IMR-90 (cell line): ENCODE results near the gene PTPRG. TPM values are rescaled to one million over a fixed set of nuclear protein-coding genes. Genes with fewer than 3 reads are reported as not detected.

ENCODE experiments used
- ATAC-seq: fragments of 200-7000 bp; cut with Tn5 transposase; 2 replicates; pipeline ENCODE4 v1.9.1; 2020; ENCODE audit warnings: low read depth, mild to moderate bottlenecking, moderate library complexity
- BruUV-seq: library from RNA; stranded (reverse); fragments of 400-500 nt; replicated peaks from 2 replicates; lab custom pipeline; 2021; lab: Mats Ljungman, UMichigan
- CTCF ChIA-PET: fragments of 300-600 bp; formaldehyde crosslinking; extraction: SDS; loops from one replicate; lab custom pipeline; 2021; ENCODE audit warnings: antibody characterized with exemption; lab: Yijun Ruan, JAX
- POLR2A ChIA-PET: fragments of 300-600 bp; sonication (Branson Sonifier 250); formaldehyde crosslinking; loops from one replicate; lab custom pipeline; 2022; ENCODE audit warnings: antibody characterized with exemption; ENCODE audit not compliant: unreplicated experiment; lab: Charles Lee
- DNase-seq: peaks from one replicate; pipeline ENCODE4 v3.0.0; 2013
- H2AFZ ChIP-seq: replicated peaks from 2 replicates; pipeline ENCODE3; 2013; ENCODE audit warnings: low read length, mild to moderate bottlenecking; ENCODE audit not compliant: poor library complexity
- H2AK5ac ChIP-seq: 2 replicates; pipeline ENCODE4 v1.6.1; 2013; ENCODE audit warnings: low read depth, low read length, inconsistent platforms
- H2AK9ac ChIP-seq: replicated peaks from 2 replicates; pipeline ENCODE3; 2013; ENCODE audit warnings: mild to moderate bottlenecking, low read depth, low read length, moderate library complexity; ENCODE audit not compliant: poor library complexity
- H2BK120ac ChIP-seq: 2 replicates; pipeline ENCODE4 v1.6.1; 2013; ENCODE audit warnings: low read depth, low read length, inconsistent platforms
- H2BK15ac ChIP-seq: 3 replicates; pipeline ENCODE4 v1.6.1; 2013; ENCODE audit warnings: low read depth, low read length, inconsistent platforms
- H2BK20ac ChIP-seq: 2 replicates; pipeline ENCODE4 v1.6.1; 2013; ENCODE audit warnings: low read depth, mild to moderate bottlenecking, inconsistent platforms, low read length, moderate library complexity
- H2BK5ac ChIP-seq: 2 replicates; pipeline ENCODE4 v1.6.1; 2013; ENCODE audit warnings: mild to moderate bottlenecking, low read depth, low read length, inconsistent platforms; ENCODE audit not compliant: poor library complexity, severe bottlenecking
- H3K14ac ChIP-seq: replicated peaks from 2 replicates; pipeline ENCODE4 v1.6.1; 2013; ENCODE audit warnings: low read depth, low read length, inconsistent platforms
- H3K18ac ChIP-seq: 2 replicates; pipeline ENCODE4 v1.6.1; 2013; ENCODE audit warnings: low read depth, low read length, control low read depth
- H3K23ac ChIP-seq: 2 replicates; pipeline ENCODE4 v1.6.1; 2013; ENCODE audit warnings: low read depth, low read length, inconsistent platforms
- H3K27ac ChIP-seq: 2 replicates; pipeline ENCODE4 v1.5.1; 2013; ENCODE audit warnings: mild to moderate bottlenecking, control low read depth, low read length; ENCODE audit not compliant: insufficient read depth
- H3K27me3 ChIP-seq: 2 replicates; pipeline ENCODE4 v1.6.1; 2013; ENCODE audit warnings: low read length; ENCODE audit not compliant: control insufficient read depth, insufficient read depth
- H3K36me3 ChIP-seq: 2 replicates; pipeline ENCODE4 v1.6.1; 2013; ENCODE audit warnings: low read length, mixed read lengths; ENCODE audit not compliant: control insufficient read depth, insufficient read depth
- H3K4ac ChIP-seq: 2 replicates; pipeline ENCODE4 v1.6.1; 2013; ENCODE audit warnings: low read depth, low read length, inconsistent platforms
- H3K4me1 ChIP-seq: 2 replicates; pipeline ENCODE4 v1.6.1; 2013; ENCODE audit warnings: low read length, mixed read lengths; ENCODE audit not compliant: control insufficient read depth, insufficient read depth
- H3K4me2 ChIP-seq: 2 replicates; pipeline ENCODE4 v1.6.1; 2013; ENCODE audit warnings: low read depth, mild to moderate bottlenecking, control low read depth, low read length, moderate library complexity
- H3K4me3 ChIP-seq: 2 replicates; pipeline ENCODE4 v1.5.1; 2013; ENCODE audit warnings: low read depth, mild to moderate bottlenecking, control low read depth, low read length, moderate library complexity; ENCODE audit not compliant: insufficient read depth
- H3K56ac ChIP-seq: 2 replicates; pipeline ENCODE4 v1.6.1; 2013; ENCODE audit warnings: low read length, inconsistent platforms; ENCODE audit not compliant: insufficient read depth; ENCODE audit errors: extremely low read depth
- H3K79me1 ChIP-seq, 2 experiments: 2 replicates each; pipeline ENCODE4 v1.6.1; 2013; ENCODE audit warnings: low read length in 2 of 2, inconsistent platforms in 1 of 2, low read depth in 1 of 2
- H3K9ac ChIP-seq: 2 replicates; pipeline ENCODE4 v1.6.1; 2013; ENCODE audit warnings: low read depth, low read length, control low read depth
- H3K9me1 ChIP-seq: 2 replicates; pipeline ENCODE4 v1.6.1; 2013; ENCODE audit warnings: low read length, inconsistent platforms; ENCODE audit not compliant: insufficient read depth
- H3K9me3 ChIP-seq: 2 replicates; pipeline ENCODE4 v1.6.1; 2013; ENCODE audit warnings: low read length; ENCODE audit not compliant: control insufficient read depth, insufficient read depth
- H4K20me1 ChIP-seq: 2 replicates; pipeline ENCODE4 v1.6.1; 2013; ENCODE audit warnings: low read length, inconsistent platforms; ENCODE audit not compliant: insufficient read depth
- H4K5ac ChIP-seq: 2 replicates; pipeline ENCODE4 v1.6.1; 2013; ENCODE audit warnings: mild to moderate bottlenecking, low read depth, low read length, control low read depth
- H4K8ac ChIP-seq, 2 experiments: 2 replicates each; pipeline ENCODE4 v1.6.1; 2013; ENCODE audit warnings: low read depth in 2 of 2, low read length in 2 of 2, control low read depth in 1 of 2, inconsistent platforms in 1 of 2
- H4K91ac ChIP-seq: 2 replicates; pipeline ENCODE4 v1.6.1; 2013; ENCODE audit warnings: low read depth, low read length, inconsistent platforms; ENCODE audit not compliant: insufficient read depth
- CHD1 ChIP-seq: IDR thresholded peaks from 2 replicates; pipeline ENCODE4 v1.6.1; 2012; ENCODE audit warnings: low read depth, low read length, improper control_type of control experiment
- ELK1 ChIP-seq: fragments of 150-350 bp; IDR thresholded peaks from 2 replicates; pipeline ENCODE4 v1.6.1; 2016; ENCODE audit warnings: low read depth, mild to moderate bottlenecking, low read length, moderate library complexity, borderline replicate concordance
- FOS ChIP-seq: fragments of 150-350 bp; IDR thresholded peaks from 2 replicates; pipeline ENCODE4 v1.6.1; 2016; ENCODE audit warnings: low read depth, low read length
- MAFK ChIP-seq: IDR thresholded peaks from 2 replicates; pipeline ENCODE4 v1.6.1; 2012; ENCODE audit warnings: low read depth, low read length, improper control_type of control experiment
- MXI1 ChIP-seq: IDR thresholded peaks from 2 replicates; pipeline ENCODE4 v1.6.1; 2012; ENCODE audit warnings: low read depth, mild to moderate bottlenecking, low read length, moderate library complexity, borderline replicate concordance
- NFE2L2 ChIP-seq: fragments of 150-350 bp; IDR thresholded peaks from 2 replicates; pipeline ENCODE4 v1.6.1; 2016; ENCODE audit warnings: low read depth, mild to moderate bottlenecking, low read length
- WGBS, 2 experiments: methylation state at CpG; one replicate each; pipeline versions ENCODE4 v1.1.5 to v1.1.7; 2013; ENCODE audit warnings: missing lambda C conversion rate in 2 of 2; ENCODE audit not compliant: insufficient read length in 1 of 2; ENCODE audit errors: extremely low coverage in 2 of 2; 5-methylcytosine and 5-hydroxymethylcytosine counted together
- dilution Hi-C: fragments of 300-500 bp; cut with HindIII; formaldehyde crosslinking; loops from one replicate; pipeline ENCODE4 v1.14.3; 2018; ENCODE audit warnings: low sequenced_read_pairs; ENCODE audit not compliant: unreplicated experiment
- in situ Hi-C: fragments of 300-500 bp; cut with MboI; formaldehyde crosslinking; loops from 3 replicates; pipeline ENCODE4 v1.14.3; 2019; ENCODE audit warnings: low sequenced_read_pairs, inconsistent platforms, mixed read lengths
- intact Hi-C: fragments of 100-400 bp; cut with micrococcal nuclease; formaldehyde crosslinking; loops from 2 replicates; pipeline ENCODE4 v1.10.0; 2022
- polyA plus RNA-seq, 3 experiments: library from polyadenylated mRNA; depleted of rRNA; stranded (reverse); fragments of >200 nt; gene quantifications; 2 replicates each; pipeline ENCODE4 v1.2.3, GENCODE V29; 2012; ENCODE audit warnings: low replicate concordance in 1 of 3
- total RNA-seq: library from RNA; depleted of rRNA; stranded (reverse); fragments of >200 nt; gene quantifications from 2 replicates; pipeline ENCODE4 v1.2.3, GENCODE V29; 2012
- TF ChIP-seq, protein P1 (sequence below): conservative IDR thresholded peaks from 2 replicates; pipeline ENCODE4 v1.5.1; 2012; ENCODE audit warnings: mild to moderate bottlenecking, low read depth, low read length, improper control_type of control experiment

PTPRG gene
- total and polyA plus RNA-seq, 2 of the 4 experiments (the other 2 are of a cell fraction) = 7.7 to 31.0 TPM

- intact Hi-C loops = no loop called here
- 100% methylated on average over 4 of the region's 8 CpGs; no CpG with 5 or more reads in 1 of the 2 experiments for WGBS, 2 experiments
- H3K4me2 ChIP-seq = no peak overlapping the region
Measured at GRCh38 chr3:61964566-61964965, 403.2 kb downstream of the PTPRG start.

More at GRCh38 chr3:61964566-61964965, 403.2 kb downstream of the PTPRG start:
- dilution Hi-C loops (no loop called here), in situ Hi-C loops (no loop called here)
- Histone ChIP-seq H3K9me3 (no peaks in the 10 kb centered on the region), H4K20me1 (peaks cover 26% of the 10 kb centered on the region; the same call in 1 of the 2 replicates), H3K27ac (no peak overlapping the region), H2AK9ac (no peak overlapping the region), H3K4me1 (peaks cover 2% of the 10 kb centered on the region; the same call in 1 of the 2 replicates), H3K18ac (no peak overlapping the region), H3K4ac (no peak overlapping the region), H3K56ac (no peak overlapping the region), H3K9ac (no peak overlapping the region), H4K5ac (no peak overlapping the region), H2AK5ac (no peak overlapping the region), H2AFZ (no peak overlapping the region), H3K27me3 (no peaks in the 10 kb centered on the region), H4K91ac (no peak overlapping the region), H3K9me1 (peaks cover 9% of the 10 kb centered on the region), H2BK5ac (no peak overlapping the region), H3K36me3 (no peaks in the 10 kb centered on the region), H2BK15ac (no peak overlapping the region), H2BK20ac (no peak overlapping the region), H4K8ac (no peak overlapping the region), H3K14ac (no peak overlapping the region), H3K4me3 (no peak overlapping the region), H2BK120ac (no peak overlapping the region), H3K79me1 (peaks cover 24 to 51% of the 10 kb centered on the region in 2 experiments), H3K23ac (no peak overlapping the region)
- no peak for ATAC-seq
- BruUV-seq = no TSS peak
- peak; percentile 6 for DNase-seq
- ChIA-PET CTCF (no interaction called here), POLR2A (no interaction called here)
- TF ChIP-seq MAFK = no peak
- TF ChIP-seq ELK1 = no peak
- TF ChIP-seq CHD1 = no peak
- TF ChIP-seq NFE2L2 = no peak
- TF ChIP-seq, protein P1, sequence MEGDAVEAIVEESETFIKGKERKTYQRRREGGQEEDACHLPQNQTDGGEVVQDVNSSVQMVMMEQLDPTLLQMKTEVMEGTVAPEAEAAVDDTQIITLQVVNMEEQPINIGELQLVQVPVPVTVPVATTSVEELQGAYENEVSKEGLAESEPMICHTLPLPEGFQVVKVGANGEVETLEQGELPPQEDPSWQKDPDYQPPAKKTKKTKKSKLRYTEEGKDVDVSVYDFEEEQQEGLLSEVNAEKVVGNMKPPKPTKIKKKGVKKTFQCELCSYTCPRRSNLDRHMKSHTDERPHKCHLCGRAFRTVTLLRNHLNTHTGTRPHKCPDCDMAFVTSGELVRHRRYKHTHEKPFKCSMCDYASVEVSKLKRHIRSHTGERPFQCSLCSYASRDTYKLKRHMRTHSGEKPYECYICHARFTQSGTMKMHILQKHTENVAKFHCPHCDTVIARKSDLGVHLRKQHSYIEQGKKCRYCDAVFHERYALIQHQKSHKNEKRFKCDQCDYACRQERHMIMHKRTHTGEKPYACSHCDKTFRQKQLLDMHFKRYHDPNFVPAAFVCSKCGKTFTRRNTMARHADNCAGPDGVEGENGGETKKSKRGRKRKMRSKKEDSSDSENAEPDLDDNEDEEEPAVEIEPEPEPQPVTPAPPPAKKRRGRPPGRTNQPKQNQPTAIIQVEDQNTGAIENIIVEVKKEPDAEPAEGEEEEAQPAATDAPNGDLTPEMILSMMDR = no peak
- no peak for TF ChIP-seq FOS
- TF ChIP-seq MXI1 = no peak
